ENCODE results near the gene NOS2.

The NOS2 gene

DNA sequence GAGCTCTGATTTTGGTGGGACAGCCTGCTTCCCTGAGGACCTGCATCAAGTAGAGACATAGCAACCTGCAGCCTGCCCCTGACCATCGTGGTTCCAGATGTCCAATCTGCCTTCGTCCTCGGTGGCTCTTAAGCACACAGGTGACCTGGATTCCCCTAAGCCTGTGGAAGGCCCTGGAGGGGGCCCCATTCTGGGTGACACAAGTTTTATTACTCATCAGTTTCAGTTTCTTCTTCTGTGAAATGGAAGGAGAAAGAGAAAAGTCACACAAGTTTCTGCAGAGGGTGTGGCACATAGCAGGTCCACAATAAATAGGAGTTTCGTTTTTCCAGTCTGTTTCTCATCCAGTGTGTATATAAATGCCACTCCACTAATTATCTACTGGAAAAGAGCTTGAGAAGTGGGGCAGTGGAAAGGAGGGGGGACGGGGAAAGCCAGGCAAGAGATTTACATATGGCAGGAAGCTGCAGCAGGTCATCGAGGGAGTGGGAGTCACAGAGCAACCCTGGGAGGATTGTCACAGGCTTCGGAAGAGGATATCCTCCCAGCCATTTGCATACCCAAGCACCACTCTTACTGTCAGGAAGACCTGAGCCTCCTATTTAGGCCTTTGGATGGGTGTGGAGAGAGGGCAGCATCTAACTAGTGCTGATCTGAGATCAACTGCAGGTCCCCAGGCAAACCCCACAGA, 10.0 kb upstream of the NOS2 start:
- DNase-seq (ENCODE audit: low spot score), result peak; percentile 64

GRCh38 chr17:27809555-27809954, 9.2 kb upstream of the NOS2 start:
- no peak for TF ChIP-seq CTCF (IDR thresholded peaks at IDR 0.05; ENCODE audit: extremely low read depth, missing control alignments)

More for the DNA sequence above, 10.0 kb upstream of the NOS2 start:
- no peak for TF ChIP-seq CTCF (IDR thresholded peaks at IDR 0.05; ENCODE audit: extremely low read depth, missing control alignments)

DNA sequence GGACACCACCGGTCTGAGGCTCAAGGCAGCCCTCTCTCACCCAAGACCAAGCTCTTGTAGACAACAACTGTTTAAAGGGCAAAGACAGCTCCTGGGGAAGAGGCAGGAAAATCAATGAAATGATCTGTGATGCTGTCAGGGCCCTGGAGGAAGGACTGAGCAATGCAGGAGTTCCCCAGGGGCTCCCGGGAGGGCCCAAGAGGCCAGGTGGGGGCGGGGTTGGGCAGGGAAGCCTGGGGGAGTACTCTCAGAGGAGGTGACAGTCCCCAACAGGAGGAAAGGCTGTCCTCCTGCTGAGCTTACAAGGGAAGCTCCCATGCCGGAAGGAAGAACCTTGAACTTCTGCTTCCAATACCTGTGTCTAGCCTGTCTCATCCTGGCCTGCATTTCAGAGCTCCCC, 8.3 kb upstream of the NOS2 start:
- TF ChIP-seq CTCF (IDR thresholded peaks at IDR 0.05; ENCODE audit: extremely low read depth, missing control alignments), result no peak
- peak; percentile 50 for DNase-seq (ENCODE audit: low spot score)

More at GRCh38 chr17:27809555-27809954, 9.2 kb upstream of the NOS2 start:
- DNase-seq (ENCODE audit: low spot score), result no peak

DNA sequence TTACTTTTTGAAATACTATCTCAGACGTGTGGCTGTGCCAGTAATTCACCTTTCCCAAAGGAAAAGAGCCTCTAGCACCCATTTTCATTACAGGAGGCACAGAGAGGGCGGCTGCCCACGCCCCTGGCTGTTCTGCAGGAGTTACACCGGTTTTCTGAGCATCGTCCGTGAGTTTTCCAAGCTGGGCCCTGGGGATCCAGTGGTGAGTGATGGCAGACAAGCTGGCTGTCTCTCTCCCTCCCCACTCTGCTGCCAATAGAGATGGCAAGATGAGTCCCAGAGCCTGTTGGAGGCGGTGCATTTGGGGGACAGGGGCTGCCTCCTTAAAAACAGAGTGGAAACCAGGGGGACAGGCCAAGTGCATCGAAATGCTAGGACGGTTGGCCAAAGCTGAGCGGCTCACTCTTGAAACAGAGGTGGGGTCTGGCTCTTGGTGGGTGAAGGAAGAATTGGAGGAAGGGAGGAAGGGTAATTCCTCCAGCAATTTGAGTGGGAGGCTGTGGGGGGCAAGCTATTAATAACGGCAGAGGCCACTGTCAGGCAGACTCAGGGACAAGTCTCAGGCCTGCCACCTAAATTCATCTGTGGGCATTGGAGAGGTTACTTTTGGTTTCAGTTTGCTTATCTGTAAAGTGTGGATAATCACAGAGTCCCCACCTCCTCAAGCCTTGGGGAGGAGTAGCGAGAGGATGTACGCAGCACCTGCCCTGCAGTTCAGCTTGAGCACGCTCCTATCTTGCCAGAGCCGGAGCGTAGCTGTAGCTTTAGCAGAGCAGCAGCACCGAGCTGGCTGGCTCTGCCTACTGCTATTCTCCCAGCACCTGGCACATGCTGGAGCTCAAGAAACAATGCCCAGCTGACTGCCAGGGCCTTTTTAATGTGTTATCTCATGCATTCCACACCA, 7.5 kb upstream of the NOS2 start:
- no peak for TF ChIP-seq CTCF (IDR thresholded peaks at IDR 0.05; ENCODE audit: extremely low read depth, missing control alignments)
- peak; percentile 76 for DNase-seq (ENCODE audit: low spot score)

DNA sequence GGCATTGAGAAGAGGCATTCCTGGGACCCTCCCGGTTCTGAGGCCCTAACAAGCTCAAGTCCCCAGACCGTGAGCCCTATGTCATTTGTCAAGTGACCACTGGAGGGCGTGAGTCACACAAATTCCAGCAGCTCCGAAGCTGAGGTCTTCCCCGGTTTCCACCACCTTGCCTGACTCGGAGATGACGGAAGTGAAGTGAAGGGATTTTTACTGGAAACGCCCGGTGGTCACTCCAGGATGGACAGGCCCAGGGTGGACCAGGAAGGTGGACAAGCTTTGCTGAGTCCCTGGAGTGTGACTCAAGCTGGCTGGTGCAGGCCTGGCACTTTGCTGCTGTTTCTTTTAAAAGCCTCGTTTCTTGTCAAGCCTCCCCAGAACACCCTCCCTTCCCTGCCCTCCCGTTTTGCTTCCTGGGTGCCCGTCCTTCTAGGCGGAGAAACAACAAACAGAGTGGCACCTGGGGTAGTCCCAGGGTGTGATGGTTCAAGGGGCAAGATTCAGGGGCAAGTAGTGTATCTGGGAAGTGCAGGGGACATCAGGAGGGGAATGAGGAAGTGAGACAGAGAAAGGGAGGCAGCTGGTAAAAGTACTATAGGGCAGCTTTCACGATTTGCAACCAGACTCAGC, 5.3 kb upstream of the NOS2 start:
- DNase-seq (ENCODE audit: low spot score), result peak; percentile 82
- TF ChIP-seq CTCF (IDR thresholded peaks at IDR 0.05; ENCODE audit: extremely low read depth, missing control alignments), result peak; percentile 64

DNA sequence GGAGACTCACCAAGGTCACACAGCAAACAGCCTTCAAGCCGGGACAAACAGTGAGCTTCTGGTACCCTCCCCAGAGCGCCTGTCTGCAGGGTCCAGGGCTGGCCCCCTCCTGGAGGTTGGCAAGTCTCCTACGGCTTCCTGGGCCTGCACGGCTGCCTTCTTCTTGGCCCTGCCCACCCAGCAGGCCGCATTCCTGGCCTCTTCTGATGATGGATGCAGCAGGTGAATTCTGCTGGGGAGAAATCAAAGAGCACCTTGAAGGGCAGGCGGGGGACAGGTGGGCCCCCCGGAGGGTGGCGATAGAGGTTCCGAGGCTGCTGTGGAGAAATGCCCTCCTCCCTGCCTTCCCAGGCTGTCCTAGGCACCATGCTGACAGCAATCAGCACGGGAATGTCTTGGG, 3.8 kb upstream of the NOS2 start:
- TF ChIP-seq CTCF (IDR thresholded peaks at IDR 0.05; ENCODE audit: extremely low read depth, missing control alignments), result no peak
- no peak for DNase-seq (ENCODE audit: low spot score)

Data from GM20000 (cell line).